HG03196 (cell line): ENCODE measurements around the gene DLG2.
"Not testable (repeated sequence)": the region's sequence is repeated elsewhere in the genome, so short reads cannot be mapped to it uniquely, and the experiment has no call there.

Experiments used
- ATAC-seq: cut with Tn5 transposase; IDR thresholded peaks from one replicate; pipeline ENCODE4 v1.9.1; 2021; ENCODE audit not compliant: unreplicated experiment

Gene DLG2

DNA sequence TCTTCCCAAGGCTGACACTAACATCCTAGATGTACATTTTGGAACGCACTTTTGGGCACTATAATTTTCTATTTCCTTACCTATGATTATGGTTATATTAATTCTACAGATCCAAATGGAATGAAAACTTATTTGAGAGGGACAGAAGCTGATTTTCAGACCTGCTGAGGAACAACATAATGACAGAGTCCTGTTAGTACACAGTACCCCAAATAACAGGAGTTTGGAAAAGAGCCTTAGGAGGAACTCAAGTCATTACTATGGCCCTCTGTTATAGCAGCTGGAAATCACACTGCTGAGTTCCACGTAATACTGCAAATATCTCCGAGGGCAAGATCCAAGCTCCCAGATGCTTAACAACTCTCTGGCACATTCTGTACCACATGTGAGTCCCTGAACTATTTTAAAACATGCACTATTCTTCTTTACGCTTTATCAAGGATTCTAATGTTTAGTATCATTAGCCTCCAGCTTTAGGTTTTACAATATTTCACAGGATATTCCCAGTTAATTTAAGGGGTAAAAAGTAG is 1313.2 kb downstream of the DLG2 start:
- ATAC-seq: no peak

DNA sequence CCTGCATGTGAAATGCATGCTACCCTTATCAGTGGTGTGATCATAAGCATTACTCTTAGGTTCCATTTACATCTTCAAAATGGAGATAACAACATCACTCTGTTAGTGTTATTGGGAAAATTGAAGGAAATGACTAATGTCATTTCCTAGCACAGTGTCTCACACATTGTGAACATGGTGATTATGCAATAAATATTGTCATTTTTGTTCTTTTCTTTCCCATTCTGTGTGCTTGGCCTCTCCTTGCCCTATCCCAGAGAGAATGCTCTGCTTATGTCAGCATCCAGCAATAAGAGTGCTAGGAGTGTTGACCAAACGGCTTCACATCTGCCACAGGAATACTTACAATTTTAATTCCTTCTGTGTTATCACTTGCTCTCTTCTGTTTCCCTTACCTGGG is 1316.9 kb downstream of the DLG2 start:
- ATAC-seq: no peak

DNA sequence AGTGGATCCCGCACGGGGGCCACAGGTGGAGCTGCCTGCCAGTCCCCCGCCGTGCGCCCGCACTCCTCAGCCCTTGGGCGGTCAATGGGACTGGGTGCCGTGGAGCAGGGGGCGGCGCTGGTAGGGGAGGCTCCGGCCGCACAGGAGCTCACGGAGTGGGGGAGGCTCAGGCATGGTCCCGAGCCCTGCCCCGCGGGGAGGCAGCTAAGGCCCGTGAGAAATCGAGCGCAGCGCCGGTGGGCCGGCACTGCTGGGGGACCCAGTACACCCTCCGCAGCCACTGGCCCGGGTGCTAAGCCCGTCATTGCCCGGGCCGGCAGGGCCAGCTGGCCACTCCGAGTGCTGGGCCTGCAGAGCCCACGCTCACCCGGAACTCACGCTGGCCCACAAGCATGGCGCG is 1318.7 kb downstream of the DLG2 start:
- ATAC-seq: not testable (repeated sequence)

DNA sequence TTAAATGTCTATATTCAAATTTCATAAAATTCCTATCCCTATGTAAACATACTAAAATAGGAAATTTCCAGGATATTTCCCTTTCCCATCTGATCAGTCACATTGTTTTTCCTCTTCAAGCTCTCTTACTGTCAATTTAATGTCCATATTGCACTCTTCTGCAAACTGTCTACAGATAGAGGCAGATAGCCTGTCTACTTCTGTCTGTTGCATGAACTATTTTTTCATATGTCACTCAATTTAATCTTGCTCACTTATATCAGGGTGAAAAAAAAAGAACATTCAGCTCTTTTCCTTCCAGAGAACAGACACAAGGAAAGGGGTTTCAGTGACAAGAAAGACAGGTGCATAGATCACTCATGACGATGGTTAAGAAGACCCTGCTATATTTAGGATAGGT is 1327.1 kb downstream of the DLG2 start:
- no peak for ATAC-seq

DNA sequence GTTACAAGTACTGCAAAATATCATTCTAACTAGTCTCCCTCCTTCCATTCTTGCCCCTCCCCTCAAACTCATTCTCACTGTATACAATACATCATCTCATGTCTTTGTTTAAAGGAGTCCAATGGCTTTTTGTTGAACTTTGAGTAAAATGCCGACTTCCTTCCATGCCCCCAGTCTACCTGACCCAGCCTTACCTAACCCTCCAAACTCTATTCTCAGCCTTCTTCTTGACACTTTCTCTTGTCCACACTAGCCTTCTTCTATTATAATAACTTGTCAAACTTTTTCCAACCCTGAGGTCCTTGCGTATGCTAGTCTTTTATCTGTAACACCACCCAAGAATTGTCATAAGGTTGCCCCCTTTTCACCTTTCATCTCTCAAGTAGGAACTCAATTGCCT is 1329.6 kb downstream of the DLG2 start:
- no peak for ATAC-seq

DNA sequence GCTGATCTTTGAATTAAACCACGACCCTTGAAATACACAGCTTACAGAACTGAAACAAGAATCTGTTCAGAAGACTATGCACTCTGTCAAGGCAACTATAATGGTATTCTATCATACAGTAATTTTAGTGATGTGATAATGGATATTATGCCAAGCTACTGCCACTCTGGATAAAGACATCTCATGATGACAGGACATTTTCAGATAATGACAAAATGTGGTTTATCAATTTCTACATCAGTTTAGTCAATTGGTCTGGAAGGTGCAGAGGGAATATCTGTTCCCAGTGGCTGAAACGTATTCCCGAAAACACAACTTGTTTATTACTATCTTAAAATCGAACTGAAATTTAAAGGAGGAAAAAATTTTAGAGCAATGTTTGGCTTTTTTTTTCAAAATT is 1331.3 kb downstream of the DLG2 start:
- no peak for ATAC-seq

DNA sequence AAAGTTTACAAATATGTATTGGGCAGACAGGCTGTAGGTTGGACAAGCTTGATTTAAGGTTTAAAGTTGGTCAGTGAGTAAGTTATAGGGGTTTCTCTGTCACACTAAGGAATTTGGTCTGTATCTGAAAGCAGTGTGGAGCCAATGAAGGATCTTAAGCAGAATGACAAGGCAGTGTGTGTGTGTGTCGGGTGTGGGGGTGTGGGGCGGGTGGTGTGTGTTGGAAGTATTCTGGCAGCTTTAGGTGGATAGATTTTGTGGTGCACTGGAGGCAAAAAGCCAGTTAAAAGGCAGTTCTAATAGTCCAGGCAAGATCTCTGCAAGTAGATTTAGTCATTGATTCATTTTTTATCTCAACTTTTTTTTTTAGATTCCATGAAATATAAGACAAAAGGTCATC is 1334.2 kb downstream of the DLG2 start:
- no peak for ATAC-seq

DNA sequence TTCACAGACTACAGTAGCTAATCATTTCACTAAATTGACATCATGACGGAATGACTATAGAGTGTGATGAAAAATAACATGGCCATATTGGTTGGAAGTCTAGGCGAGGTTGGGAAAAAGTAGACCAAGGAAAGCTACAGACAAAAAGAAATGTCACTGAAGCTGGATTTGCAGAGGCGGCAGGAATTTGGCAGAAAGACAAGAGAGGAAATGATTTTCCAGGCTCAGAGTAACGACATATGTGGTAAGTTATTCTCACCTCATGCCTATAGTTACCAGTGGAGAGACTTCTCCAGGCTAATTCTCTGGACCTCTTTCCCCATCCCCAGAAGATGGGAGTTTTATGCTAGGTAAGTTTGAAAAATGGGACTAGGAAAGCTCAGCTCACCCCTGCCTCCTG is 1335.1 kb downstream of the DLG2 start:
- no peak for ATAC-seq

DNA sequence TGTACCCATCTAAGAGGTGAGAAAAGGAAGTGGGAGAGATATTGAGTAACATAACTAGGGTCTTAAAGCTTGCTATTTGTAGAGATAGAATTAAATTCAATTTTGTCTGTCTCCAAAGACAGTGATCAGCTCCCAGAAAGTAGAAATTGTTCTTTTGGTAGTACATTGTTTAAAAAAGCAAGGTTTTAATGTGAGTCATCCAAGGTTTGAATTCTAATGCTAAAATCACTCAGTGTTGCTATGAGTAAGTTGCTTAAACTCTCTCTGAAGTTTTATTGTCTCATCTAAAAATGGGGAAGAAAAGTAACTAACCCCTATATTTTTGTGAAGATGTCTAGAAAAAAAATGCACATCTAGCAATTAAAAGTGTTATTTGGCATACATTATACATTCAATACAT is 1336.5 kb downstream of the DLG2 start:
- no peak for ATAC-seq

DNA sequence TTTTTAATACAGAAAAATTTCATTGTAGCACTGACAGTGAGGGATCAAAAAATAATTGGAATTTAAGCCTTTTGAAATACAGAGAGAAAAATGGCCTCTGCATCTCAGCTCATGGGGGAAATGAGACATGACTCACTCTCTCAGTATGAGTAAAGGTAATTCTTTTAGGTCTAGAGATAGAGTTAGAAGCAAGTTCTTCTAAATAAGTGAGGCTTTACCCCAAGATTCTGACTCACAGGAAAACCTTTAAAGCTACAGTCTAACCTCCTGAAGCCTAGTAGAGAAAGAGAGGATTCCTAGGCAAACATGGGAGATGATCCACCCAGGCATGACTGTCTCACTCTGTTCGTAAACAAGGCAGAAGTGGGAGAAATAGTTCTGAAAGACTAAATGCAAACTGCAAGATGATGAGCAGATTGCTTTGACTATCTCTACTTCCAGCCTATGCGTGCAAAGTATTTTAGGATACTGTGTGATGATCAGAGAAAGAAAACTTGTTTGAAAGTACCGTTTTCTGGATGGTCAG is 1337.7 kb downstream of the DLG2 start:
- ATAC-seq: peak; percentile 98

DNA sequence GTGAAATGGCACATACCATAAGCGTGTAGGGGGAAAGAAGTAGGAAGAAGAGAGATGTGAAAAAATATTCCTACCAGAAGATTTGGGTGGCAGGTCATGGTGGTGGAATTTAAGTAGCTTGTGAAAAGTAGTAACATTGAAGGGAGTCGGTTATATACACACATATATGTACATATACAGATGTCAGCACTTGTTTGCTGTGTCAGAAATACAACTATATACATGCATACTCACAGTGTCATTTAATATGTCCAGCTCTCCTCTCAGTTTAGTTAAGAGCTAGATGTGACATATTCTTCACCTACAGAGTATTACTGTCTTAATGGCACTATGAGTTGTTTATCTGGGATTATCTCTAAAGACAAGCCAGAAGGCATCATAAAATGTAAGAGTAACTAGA is 1353.6 kb downstream of the DLG2 start:
- no peak for ATAC-seq

DNA sequence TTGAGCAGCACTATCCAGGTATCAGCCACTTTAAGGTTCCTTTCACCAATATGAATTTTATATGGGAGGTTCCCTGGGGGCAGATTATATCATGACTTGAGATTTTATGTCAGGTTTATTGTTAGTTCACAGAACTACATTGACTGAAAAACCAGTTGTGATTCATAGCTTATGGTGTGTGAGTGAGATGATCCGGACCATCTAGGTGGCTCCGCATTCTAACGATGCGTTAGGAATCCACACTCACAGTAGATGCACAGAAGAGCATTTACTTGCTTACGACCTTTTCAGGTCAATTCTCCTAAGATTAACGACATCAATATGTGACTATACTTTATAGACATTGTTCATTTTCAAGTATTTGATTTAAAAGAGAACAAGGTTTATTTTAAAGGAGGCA is 1356.7 kb downstream of the DLG2 start:
- no peak for ATAC-seq

DNA sequence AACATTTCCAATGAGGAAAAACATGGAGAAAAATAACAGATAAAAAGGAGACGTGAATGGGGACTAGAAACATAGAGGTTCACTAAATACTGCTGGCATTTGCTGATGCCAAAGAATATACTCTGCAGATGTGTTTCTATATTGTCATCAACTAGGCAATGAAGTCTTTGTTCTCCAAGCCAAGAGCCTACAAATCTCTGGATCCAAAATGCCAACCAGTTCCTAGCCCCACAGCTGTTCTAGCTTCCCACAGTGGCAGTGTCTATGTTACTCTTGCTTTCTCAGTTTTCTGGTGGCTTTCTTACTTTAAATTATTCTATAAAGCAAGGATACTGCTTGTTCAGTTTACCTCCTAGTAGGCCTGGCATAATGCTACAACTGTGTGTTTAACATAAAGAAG is 1363.1 kb downstream of the DLG2 start:
- no peak for ATAC-seq

DNA sequence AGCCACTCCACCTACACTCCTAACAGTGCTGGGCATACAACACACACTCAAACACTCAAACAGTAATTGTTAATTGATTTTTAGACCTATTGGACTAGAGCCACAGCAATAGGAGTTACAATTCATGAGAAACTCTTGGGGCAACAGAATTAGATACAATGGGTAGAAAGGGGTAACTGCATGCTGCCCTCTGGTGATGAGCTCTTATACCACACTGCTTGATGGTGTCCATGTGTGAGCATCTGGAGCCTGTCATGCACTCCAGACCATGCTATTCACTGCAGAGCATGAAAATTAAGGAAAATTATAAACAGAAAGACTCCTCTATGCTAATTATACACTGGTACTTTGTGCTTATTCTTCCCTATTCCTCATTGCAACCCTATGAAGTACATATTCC is 1365.4 kb downstream of the DLG2 start:
- ATAC-seq: no peak

DNA sequence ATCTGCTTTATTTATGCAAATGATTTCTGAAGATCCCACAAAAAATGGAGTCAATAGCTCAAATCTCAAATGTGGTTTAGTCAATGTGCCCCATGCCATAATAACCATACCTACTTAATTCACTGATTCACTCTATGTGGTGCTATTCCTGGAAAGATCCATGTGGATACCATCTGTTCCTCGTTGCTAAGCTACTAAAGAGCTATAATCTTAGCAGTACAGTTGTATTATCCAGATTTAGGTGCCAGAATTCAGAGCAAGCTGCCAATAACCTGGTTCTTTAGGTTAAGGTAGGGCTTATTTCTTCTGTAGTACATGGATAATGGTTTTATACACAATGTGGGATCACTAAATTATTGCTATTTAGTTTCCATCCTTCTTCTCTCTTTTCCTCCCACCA is 1366.3 kb downstream of the DLG2 start:
- no peak for ATAC-seq

DNA sequence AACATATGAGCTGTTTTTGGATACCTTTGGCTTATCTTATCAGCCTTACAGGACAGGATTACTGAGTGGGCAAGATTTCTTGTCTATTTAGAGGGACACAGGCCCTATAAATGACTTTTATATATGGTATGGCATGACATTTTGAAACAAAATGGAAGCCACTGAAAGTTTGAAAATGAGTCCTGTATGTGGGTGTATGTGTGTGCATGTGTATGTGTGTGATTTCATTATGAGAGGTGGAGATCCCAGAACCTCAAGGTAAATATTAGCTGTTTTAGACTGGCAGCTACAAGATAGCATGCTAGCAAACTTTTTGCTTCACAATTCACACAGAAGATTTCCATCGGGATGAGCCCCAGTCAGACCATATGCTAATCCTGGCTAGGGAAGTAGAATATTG is 1370.5 kb downstream of the DLG2 start:
- no peak for ATAC-seq

DNA sequence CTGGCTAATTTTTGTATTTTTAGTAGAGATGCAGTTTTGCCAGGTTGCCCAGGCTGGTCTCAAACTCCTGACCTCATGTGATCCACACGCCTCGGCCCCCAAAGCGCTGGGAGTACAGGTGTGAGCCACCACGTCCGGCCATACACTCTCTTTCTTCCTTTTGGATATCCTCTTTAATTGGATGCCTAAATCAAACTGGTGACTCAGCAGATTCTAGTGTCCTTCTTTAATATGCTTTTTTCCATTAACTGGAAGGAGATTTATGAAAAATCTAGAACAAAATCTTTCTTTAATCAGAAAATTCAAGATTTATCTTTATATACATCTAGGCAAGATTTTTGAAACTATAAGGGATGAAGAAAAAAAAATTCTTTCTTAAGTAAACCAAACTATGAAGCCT is 1371.7 kb downstream of the DLG2 start:
- ATAC-seq: no peak

DNA sequence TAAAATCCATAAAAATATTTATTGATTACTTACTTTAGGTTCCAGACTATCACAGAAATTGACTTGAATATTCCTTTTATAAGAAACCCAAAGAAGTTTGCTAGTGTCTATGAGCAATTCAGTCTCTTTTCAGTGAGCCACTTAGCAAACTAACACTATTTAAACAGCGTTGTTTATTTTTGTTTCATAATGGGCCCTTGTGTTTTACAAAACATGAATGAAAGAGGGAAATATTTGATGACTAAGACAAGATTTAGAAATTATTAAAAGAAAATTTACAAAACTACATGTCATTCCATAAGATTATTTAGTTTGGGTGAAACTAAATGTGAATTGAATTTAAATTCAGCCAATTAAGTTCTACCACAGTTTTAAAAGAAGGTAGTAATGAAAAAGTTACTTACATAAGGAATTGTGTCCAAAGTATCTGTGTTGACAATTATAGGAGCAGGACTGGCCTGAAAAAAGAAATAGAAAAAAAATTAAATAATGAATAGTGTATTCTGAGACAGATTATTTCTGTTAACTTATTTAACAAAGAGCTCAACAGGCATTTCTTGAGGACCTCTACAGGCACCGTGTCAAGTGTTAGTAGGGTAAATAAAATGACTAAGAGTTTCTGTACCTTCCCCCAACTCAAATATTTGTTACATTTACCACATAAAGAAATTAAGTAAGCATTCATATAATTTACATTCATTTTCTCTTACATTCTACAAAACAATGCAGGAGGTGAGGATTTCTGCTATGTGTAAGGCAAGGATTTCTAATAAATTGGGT is 1376.1 kb downstream of the DLG2 start:
- ATAC-seq: no peak

DNA sequence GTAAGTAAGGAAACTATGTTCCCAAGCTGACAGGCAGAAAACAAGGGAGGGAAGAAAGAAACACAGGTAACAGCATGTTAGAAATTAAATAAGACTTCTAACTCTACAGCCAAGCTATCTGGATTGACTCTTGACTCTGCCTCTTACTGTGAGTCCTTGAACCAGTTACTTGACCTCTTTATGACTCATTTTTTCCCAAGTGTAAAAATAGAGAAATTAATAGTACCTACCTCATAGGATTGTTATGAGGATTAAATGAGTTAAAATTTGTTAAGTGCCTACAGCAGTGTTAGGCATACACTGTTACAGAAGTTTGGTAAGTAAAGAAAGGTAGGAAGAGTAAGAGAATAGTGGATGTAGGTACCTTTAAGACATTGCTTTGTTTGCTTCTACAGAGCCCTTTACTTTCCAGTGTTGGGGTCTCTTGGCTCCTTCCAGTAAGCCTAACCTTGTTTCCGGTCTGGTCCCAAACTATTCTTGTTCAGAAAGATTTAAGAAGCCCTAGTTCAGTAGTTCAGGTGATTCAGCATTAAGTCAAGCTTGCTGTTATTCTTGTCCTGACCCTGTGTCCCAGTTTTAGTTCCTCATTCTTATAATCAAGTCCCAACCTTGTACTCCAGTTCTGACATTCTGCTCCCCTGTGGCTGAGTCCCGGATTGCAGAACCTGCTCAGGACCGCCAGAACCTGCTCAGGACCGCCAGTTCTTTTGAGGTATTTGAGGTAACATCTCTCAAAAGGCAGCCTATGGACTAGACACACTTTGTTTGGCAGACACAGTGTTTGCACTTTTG is 1377.6 kb downstream of the DLG2 start:
- ATAC-seq: no peak

DNA sequence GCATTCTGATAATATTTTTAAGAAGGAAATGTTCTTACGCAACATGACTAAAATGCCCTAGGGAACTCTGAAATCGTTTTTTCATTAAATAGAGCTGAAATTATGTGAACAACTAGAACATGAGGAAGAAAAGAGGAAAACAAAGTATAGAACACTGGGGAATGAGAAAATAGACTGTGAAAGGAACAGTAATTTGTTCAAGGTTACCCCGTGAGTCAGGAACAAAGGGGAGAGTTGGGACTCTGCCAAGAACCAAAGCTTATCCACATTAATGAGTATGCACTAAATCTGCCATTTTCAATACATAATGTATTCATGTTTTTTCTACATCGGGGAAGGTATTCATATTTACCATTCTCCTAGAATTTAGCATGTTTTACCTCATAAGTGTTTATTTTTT is 1379.2 kb downstream of the DLG2 start:
- no peak for ATAC-seq

DNA sequence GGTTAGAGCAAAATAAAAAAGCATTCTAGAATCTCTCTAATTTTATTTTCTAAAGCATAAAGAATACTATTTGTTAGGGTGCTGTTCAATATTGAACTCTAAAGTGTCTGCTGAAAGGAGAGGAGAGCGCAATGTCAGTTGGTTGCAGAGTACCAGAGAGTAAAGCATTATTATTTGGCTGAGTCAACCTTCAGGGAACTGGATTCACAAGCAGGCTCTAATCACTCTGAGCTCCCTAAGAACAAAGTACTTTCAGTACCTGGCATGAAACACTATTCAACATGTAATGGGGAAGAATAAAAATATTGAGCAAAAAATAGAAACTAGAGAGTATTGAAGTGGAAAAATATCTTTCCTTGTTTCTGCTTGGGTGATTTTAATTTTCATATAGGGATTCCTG is 1380.0 kb downstream of the DLG2 start:
- no peak for ATAC-seq

DNA sequence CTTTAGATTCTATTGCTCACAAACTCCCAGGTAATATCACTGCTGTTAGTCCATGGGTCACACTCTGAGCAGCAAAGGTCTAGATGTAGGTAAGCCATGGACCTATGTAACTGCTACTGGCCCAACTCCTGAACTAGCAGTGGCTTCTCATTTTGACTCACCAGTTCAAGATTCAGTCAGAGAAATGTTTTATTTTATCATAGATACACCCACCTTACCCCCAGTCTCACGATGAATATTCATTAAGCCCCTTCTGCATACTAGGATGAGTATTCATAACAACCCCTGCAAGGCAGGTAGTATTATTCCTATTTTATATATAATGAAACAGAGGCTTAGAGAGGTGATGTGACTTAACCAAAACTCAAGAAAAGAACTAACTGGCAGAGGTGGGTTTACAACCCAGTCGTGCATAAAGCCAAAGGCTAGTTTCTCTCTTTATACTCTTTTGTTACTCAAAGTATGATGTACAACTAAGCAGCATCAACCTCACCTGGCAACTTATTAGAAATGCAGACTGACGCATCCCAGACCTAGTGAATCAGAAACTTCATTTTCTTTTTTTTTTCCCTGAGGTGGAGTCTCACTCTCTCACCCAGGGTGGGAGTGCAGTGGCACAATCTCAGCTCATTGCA is 1383.4 kb downstream of the DLG2 start:
- peak; percentile 63 for ATAC-seq
